ENCODE data around the gene NME2. TPM values are rescaled to one million over a fixed set of nuclear protein-coding genes. Genes with fewer than 3 reads are reported as not detected.

Gene NME2
- total and polyA plus RNA-seq, 2 of the 8 experiments (the other 6 are each of a cell fraction or from before 2014, with no cell fraction given), result 827 to 929 TPM

DNA sequence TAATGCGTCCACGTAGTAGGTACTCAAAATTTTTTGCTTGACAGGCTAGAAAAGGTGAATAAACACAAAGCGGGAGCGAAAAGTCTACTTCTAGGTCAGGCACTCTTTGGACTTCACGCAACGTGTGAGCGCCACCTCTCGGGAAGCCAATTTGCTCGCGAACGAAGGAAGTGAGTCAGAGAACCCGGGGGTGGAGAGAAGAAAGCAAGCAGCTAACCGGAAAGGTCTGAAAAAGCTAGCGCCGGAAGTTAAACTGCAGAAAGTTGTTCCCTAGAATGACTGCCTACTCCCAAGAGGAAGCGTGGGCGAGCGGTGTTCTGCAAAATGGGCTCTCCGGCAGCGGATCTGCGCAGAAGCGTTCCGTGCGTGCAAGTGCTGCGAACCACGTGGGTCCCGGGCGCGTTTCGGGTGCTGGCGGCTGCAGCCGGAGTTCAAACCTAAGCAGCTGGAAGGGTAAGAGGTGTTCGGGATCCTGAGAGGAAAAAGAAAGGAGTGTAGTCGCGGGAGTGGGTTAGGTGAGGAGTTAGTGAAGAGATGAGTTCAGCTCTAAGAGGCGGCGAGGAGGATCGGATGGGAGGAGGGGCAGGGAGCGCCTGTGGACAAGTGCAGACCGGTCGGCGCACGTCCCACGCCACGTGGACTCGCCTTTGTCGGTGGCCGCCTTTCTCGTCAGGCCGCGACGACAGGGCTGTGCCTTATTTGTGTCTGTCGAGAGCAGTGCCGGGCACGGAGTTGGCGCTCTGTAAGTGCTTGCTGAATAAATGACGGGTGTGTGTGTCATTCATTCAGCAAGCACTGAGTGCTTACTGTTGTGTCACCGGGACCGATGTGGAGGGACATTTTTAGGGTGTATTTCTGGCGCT, 12.8 kb upstream of the NME2 start, which contains the start of gene NME1 (continued):
- TF ChIP-seq, protein P1, sequence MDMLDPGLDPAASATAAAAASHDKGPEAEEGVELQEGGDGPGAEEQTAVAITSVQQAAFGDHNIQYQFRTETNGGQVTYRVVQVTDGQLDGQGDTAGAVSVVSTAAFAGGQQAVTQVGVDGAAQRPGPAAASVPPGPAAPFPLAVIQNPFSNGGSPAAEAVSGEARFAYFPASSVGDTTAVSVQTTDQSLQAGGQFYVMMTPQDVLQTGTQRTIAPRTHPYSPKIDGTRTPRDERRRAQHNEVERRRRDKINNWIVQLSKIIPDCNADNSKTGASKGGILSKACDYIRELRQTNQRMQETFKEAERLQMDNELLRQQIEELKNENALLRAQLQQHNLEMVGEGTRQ (IDR thresholded peaks at IDR 0.05; ENCODE audit: low read length), result peak; percentile 83
- TF ChIP-seq CHD2 (IDR thresholded peaks at IDR 0.05; ENCODE audit: low read length), result peak; percentile 81
- TF ChIP-seq CTBP2 (IDR thresholded peaks at IDR 0.05; ENCODE audit: borderline replicate concordance, insufficient read depth, insufficient read length, low read length), result peak; percentile 95
- no peak for TF ChIP-seq CHD7 (IDR thresholded peaks at IDR 0.05; ENCODE audit: insufficient replicate concordance, low read length)
- TF ChIP-seq RXRA (IDR thresholded peaks at IDR 0.05; ENCODE audit: insufficient read depth, low read depth, low read length), result 0 out of 2 replicates have a peak, but pooled peaks have one; percentile 61
- TF ChIP-seq EP300 (IDR thresholded peaks at IDR 0.05; ENCODE audit: borderline replicate concordance in 1 of 2, low read depth in 2 of 2, low read length in 2 of 2), result peak; percentile 47 to 85; a peak in 2 of 3 replicates
- TF ChIP-seq SRF (IDR thresholded peaks at IDR 0.05; ENCODE audit: low read depth, low read length), result peak; percentile 76
- TF ChIP-seq ZNF274 (IDR thresholded peaks at IDR 0.05; ENCODE audit: borderline replicate concordance, extremely low read depth, low read length), result no peak

All from H1 (cell line).